Measurements from ENCODE around the gene SETD1B.
"Not testable (repeated sequence)": the region's sequence is repeated elsewhere in the genome, so short reads cannot be mapped to it uniquely, and the experiment has no call there.

SETD1B gene

GRCh38 chr12:121803861-121804416 is at the start of gene SETD1B:
Gene SETD1B (plus strand): TSS chr12:121804009. CDS start chr12:121804738, 729 bp downstream.
- no peak for DNase-seq

GRCh38 chr12:121754836-121755235 is 49.0 kb upstream of the SETD1B start:
- DNase-seq: no peak

- DNase-seq: no peak
Measured at GRCh38 chr12:121755591-121755990, 48.2 kb upstream of the SETD1B start.

- not testable (repeated sequence) for DNase-seq
Measured at GRCh38 chr12:121758536-121758935, 45.3 kb upstream of the SETD1B start.

GRCh38 chr12:121762269-121762668 is 41.5 kb upstream of the SETD1B start:
- no peak for DNase-seq

- DNase-seq: no peak
Measured at GRCh38 chr12:121764808-121765207, 39.0 kb upstream of the SETD1B start.

- no peak for DNase-seq
Measured at GRCh38 chr12:121765573-121765972, 38.2 kb upstream of the SETD1B start.

- DNase-seq: no peak
Measured at GRCh38 chr12:121766290-121767039, 37.3 kb upstream of the SETD1B start.

GRCh38 chr12:121767525-121768016 is 36.2 kb upstream of the SETD1B start:
- DNase-seq: no peak

GRCh38 chr12:121769297-121769830 is 34.4 kb upstream of the SETD1B start:
- DNase-seq: no peak

GRCh38 chr12:121769831-121770301 is 33.9 kb upstream of the SETD1B start:
- no peak for DNase-seq

GRCh38 chr12:121770388-121770787 is 33.4 kb upstream of the SETD1B start:
- DNase-seq: no peak

GRCh38 chr12:121770813-121771625 is 32.8 kb upstream of the SETD1B start:
- DNase-seq: no peak

GRCh38 chr12:121773011-121773777 is 30.6 kb upstream of the SETD1B start:
- DNase-seq: peak; percentile 40

GRCh38 chr12:121774968-121775474 is 28.8 kb upstream of the SETD1B start:
- DNase-seq: no peak

- no peak for DNase-seq
Measured at GRCh38 chr12:121775501-121775900, 28.3 kb upstream of the SETD1B start.

- no peak for DNase-seq
Measured at GRCh38 chr12:121776190-121777098, 27.4 kb upstream of the SETD1B start.

GRCh38 chr12:121778567-121779421 is 25.0 kb upstream of the SETD1B start:
- no peak for DNase-seq

- no peak for DNase-seq
Measured at GRCh38 chr12:121779422-121779895, 24.4 kb upstream of the SETD1B start.

- no peak for DNase-seq
Measured at GRCh38 chr12:121780429-121780828, 23.4 kb upstream of the SETD1B start.

Data from NCI-H2227 treated with DMSO at 0.1 percent for 48 hours (cell line).